GM19372 (cell line): ENCODE measurements around the gene CYB561.

ENCODE experiments used
- ATAC-seq: cut with Tn5 transposase; IDR thresholded peaks from one replicate; pipeline ENCODE4 v1.9.1; 2021; ENCODE audit warnings: mild to moderate bottlenecking, low read depth, moderate library complexity; ENCODE audit not compliant: unreplicated experiment

CYB561 gene

GRCh38 chr17:63419949-63420867 is 25.9 kb downstream of the CYB561 start:
- no peak for ATAC-seq

GRCh38 chr17:63419398-63419797 is 26.7 kb downstream of the CYB561 start:
- no peak for ATAC-seq

GRCh38 chr17:63418540-63418939 is 27.6 kb downstream of the CYB561 start:
- ATAC-seq, result no peak

GRCh38 chr17:63414222-63414621 is 31.9 kb downstream of the CYB561 start:
- ATAC-seq, result no peak

GRCh38 chr17:63413128-63413527 is 33.0 kb downstream of the CYB561 start:
- ATAC-seq, result no peak

- ATAC-seq, result no peak
Measured at GRCh38 chr17:63412234-63412633, 33.9 kb downstream of the CYB561 start.

GRCh38 chr17:63407741-63408330 is 38.3 kb downstream of the CYB561 start:
- no peak for ATAC-seq

- peak; percentile 94 for ATAC-seq
Measured at GRCh38 chr17:63406689-63407330, 39.3 kb downstream of the CYB561 start.

GRCh38 chr17:63405741-63406261 is 40.3 kb downstream of the CYB561 start:
- ATAC-seq, result no peak

GRCh38 chr17:63405020-63405419 is 41.1 kb downstream of the CYB561 start:
- ATAC-seq, result no peak

GRCh38 chr17:63402431-63403212 is 43.5 kb downstream of the CYB561 start:
- ATAC-seq, result no peak

GRCh38 chr17:63399856-63400255 is 46.2 kb downstream of the CYB561 start:
- no peak for ATAC-seq

GRCh38 chr17:63399316-63399715 is 46.8 kb downstream of the CYB561 start:
- no peak for ATAC-seq

- ATAC-seq, result no peak
Measured at GRCh38 chr17:63398680-63399079, 47.4 kb downstream of the CYB561 start.

GRCh38 chr17:63395075-63395805 is 50.9 kb downstream of the CYB561 start:
- ATAC-seq, result no peak

GRCh38 chr17:63390090-63390489 is 56.0 kb downstream of the CYB561 start:
- ATAC-seq, result no peak

- ATAC-seq, result no peak
Measured at GRCh38 chr17:63387656-63388340, 58.3 kb downstream of the CYB561 start.

GRCh38 chr17:63382826-63383225 is 63.3 kb downstream of the CYB561 start:
- ATAC-seq, result no peak
